BLaER1 (cell line): Measurements from ENCODE around the gene TFB1M.
"Not testable (repeated sequence)": the region's sequence is repeated elsewhere in the genome, so short reads cannot be mapped to it uniquely, and the experiment has no call there.

Experiments used
- H3K27ac ChIP-seq: shearing (Covaris generic); formaldehyde crosslinking; 2 replicates; pipeline ENCODE4 v1.8.1; 2022
- H3K27me3 ChIP-seq: shearing (Covaris generic); formaldehyde crosslinking; 2 replicates; pipeline ENCODE4 v1.8.1; 2022
- H3K36me3 ChIP-seq: shearing (Covaris generic); formaldehyde crosslinking; 2 replicates; pipeline ENCODE4 v1.8.1; 2022
- H3K4me1 ChIP-seq: shearing (Covaris generic); formaldehyde crosslinking; 2 replicates; pipeline ENCODE4 v1.8.1; 2022
- H3K4me2 ChIP-seq: shearing (Covaris generic); formaldehyde crosslinking; 2 replicates; pipeline ENCODE4 v1.8.1; 2022
- H3K4me3 ChIP-seq: shearing (Covaris generic); formaldehyde crosslinking; 2 replicates; pipeline ENCODE4 v1.8.1; 2022
- H3K9ac ChIP-seq: shearing (Covaris generic); formaldehyde crosslinking; 2 replicates; pipeline ENCODE4 v1.8.1; 2022
- H3K9me3 ChIP-seq: shearing (Covaris generic); formaldehyde crosslinking; 2 replicates; pipeline ENCODE4 v1.8.1; 2022
- H4K20me1 ChIP-seq: shearing (Covaris generic); formaldehyde crosslinking; 2 replicates; pipeline ENCODE4 v1.8.1; 2022
- Cebpa-rat ChIP-seq: shearing (Covaris generic); IDR thresholded peaks from 2 replicates; pipeline ENCODE4 v1.8.1; 2022

Gene TFB1M

DNA sequence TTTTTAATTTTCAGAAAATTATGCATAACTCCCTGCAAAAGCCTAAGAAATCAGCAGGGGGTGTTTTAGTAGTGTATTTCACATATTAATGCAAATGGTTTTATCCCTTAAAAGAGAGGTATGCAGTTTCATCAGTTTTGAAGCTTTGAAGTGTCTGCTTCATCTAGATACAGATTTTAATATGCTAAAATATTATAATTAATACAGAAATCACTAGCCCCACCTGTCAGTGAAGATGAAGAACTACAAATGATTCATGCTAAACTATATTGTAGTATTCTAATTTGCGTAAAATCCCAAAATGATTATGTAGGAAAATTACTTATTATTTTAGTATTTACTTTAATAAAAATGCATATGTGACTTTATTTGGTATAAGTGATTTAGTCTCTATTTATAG is 2.9 kb upstream of the TFB1M start:
- no peaks in the 10 kb centered on the region for H4K20me1 ChIP-seq
- H3K4me3 ChIP-seq, result no peak overlapping the region
- H3K4me2 ChIP-seq, result no peak overlapping the region
- peaks cover 5% of the 10 kb centered on the region; the same call in 1 of the 2 replicates for H3K36me3 ChIP-seq
- no peaks in the 10 kb centered on the region for H3K9me3 ChIP-seq
- no peak overlapping the region for H3K9ac ChIP-seq
- H3K27ac ChIP-seq, result no peak overlapping the region
- H3K4me1 ChIP-seq, result peaks cover 19% of the 10 kb centered on the region
- TF ChIP-seq Cebpa-rat, result no peak
- H3K27me3 ChIP-seq, result no peaks in the 10 kb centered on the region

DNA sequence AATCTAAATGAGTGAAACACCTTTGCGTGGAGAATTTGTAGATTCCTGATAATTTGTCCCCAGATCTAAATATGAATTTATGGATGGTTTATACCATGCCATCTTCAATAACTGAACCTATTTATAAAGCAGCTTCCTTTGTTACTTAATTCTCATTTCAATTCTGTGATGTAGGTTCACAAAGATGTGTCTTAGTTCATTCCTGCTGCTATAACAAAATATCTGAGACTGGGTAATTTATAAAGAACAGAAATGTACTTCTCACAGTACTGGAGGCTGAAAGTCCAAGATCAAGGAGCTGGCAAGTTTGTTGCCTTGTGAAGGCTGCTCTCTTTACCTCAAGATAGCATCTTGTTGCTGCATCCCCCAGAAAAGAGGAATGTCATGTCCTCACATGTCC is 2.1 kb upstream of the TFB1M start:
- H3K27ac ChIP-seq, result no peak overlapping the region
- no peak overlapping the region for H3K4me2 ChIP-seq
- peaks cover 11% of the 10 kb centered on the region for H3K36me3 ChIP-seq

DNA sequence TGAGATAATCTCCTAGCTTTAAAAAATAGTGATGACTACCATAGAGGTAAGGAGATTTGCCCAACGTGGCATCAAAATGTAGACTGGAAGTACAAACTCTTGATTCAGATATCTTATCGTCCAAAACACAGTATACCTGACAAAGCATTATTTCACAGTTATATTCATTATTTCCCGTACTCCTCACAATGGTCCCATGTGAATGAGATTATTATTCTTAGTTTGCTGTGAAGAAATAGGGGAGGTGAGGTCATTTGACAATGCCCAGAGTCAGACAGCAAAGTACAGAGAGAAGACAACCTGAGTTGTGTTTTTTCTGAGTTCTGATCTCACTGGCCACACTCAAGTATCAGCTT is 1.2 kb upstream of the TFB1M start:
- Histone ChIP-seq H3K9ac (no peak overlapping the region), H3K4me3 (peak overlapping the region; percentile 93; the same call in 1 of the 2 replicates)

More for the DNA sequence above, 2.1 kb upstream of the TFB1M start:
- no peaks in the 10 kb centered on the region for H3K9me3 ChIP-seq
- no peak overlapping the region for H3K4me3 ChIP-seq
- H3K4me1 ChIP-seq, result peaks cover 19% of the 10 kb centered on the region
- no peak for TF ChIP-seq Cebpa-rat
- no peaks in the 10 kb centered on the region for H3K27me3 ChIP-seq
- H4K20me1 ChIP-seq, result no peaks in the 10 kb centered on the region
- no peak overlapping the region for H3K9ac ChIP-seq

DNA sequence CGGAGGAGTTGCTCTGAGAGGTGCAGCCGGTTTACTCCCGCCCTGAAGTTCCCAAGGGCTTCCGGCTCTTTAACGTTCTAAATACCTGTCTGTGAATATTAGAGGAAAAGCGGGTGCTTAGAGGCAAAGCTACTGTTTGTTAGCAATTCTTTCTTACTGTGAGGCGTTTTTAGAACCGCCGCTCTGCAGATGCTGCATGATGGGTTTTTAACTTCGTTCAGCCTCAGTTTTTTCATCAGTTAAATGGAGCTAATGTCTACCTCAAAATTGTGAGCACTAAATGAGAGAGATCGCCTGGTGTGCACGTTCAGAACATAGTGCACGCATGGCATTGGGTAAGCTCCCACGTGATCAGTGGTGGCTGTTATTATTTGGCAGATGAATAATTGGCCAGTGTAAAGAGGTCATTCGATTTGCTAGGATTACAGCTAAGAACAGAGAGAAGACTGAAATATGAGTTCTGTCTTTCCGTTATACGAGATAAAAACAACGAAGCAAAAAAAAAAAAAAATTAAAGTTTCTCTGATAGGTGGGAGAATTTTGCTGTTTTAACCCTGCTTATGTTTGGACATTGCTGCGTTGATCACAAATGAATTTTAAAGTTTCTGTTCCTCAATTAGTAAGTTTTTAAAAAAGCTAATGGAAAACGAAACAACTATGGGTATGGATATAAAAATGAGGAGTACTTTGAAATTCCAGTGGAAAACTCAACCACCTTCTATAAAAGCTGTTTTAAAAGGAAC is 660 bp upstream of the TFB1M start:
- peak overlapping the region; percentile 47; the same call in 1 of the 2 replicates for H3K27ac ChIP-seq
- H3K9me3 ChIP-seq, result no peaks in the 10 kb centered on the region
- H4K20me1 ChIP-seq, result no peaks in the 10 kb centered on the region
- peaks cover 23% of the 10 kb centered on the region for H3K36me3 ChIP-seq
- peaks cover 19% of the 10 kb centered on the region for H3K4me1 ChIP-seq
- no peaks in the 10 kb centered on the region for H3K27me3 ChIP-seq
- TF ChIP-seq Cebpa-rat, result no peak
- H3K9ac ChIP-seq, result peak overlapping the region; percentile 46; the same call in 1 of the 2 replicates
- peak overlapping the region; percentile 50 for H3K4me2 ChIP-seq
- peak overlapping the region; percentile 93 for H3K4me3 ChIP-seq

More for the DNA sequence above, 1.2 kb upstream of the TFB1M start:
- Histone ChIP-seq H3K27me3 (no peaks in the 10 kb centered on the region), H3K36me3 (peaks cover 20% of the 10 kb centered on the region), H4K20me1 (no peaks in the 10 kb centered on the region), H3K4me1 (peaks cover 19% of the 10 kb centered on the region), H3K27ac (no peak overlapping the region), H3K9me3 (no peaks in the 10 kb centered on the region), H3K4me2 (peak overlapping the region; percentile 50)
- TF ChIP-seq Cebpa-rat, result no peak

DNA sequence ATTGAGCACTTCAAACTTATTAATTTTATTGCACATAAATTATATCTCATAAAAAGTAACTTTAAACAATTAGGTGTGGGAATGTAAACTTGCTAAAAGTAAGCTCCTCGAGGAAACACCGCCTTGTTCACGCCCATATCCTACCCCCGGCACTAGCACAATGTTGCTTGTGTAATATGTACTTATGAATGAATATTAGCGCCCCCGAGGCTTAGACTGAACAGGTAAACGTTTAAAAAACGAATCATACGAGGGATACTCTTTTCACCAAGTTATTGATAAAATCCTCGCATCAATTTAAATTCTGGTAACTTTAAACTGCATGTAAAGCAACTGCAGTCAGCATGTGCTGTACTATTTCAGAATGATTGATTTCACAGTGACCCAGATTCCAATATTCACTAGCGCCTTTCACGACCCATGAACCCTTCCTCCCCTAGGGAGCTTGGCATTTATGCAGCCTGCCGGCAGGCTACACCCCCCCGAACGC is 637 bp downstream of the TFB1M start:
- peak overlapping the region; percentile 90 for H3K9ac ChIP-seq
- no peaks in the 10 kb centered on the region for H3K9me3 ChIP-seq
- H3K27me3 ChIP-seq, result no peaks in the 10 kb centered on the region
- H4K20me1 ChIP-seq, result no peaks in the 10 kb centered on the region
- peak overlapping the region; percentile 93 for H3K4me3 ChIP-seq
- peaks cover 19% of the 10 kb centered on the region for H3K4me1 ChIP-seq
- H3K27ac ChIP-seq, result peak overlapping the region; percentile 87
- peaks cover 29% of the 10 kb centered on the region for H3K36me3 ChIP-seq
- H3K4me2 ChIP-seq, result peak overlapping the region; percentile 67
- TF ChIP-seq Cebpa-rat, result no peak

DNA sequence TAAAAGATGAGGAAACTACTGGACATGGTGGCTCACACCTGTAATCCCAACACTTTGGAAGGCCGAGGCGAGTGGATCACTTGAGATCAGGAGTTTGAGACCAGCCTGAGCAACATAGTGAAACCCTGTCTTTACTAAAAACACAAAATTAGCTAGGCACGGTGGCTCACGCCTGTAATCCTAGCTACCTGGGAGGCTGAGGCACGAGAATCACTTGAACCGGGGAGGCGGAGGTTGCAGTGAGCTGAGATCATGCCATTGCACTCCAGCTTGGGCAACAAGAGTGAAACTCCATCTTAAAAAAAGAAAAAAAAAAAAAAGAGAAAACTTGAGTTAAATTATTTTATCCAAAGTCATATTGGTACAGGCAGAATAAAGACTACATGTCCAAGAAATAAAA is 1.3 kb downstream of the TFB1M start:
- Histone ChIP-seq H3K4me3 (peak overlapping the region; percentile 93; the same call in 1 of the 2 replicates), H3K4me1 (peaks cover 19% of the 10 kb centered on the region), H3K4me2 (peak overlapping the region; percentile 67), H3K36me3 (peaks cover 35% of the 10 kb centered on the region)
- H3K27me3 ChIP-seq, H4K20me1 ChIP-seq, H3K27ac ChIP-seq, H3K9me3 ChIP-seq, H3K9ac ChIP-seq: not testable (repeated sequence)

DNA sequence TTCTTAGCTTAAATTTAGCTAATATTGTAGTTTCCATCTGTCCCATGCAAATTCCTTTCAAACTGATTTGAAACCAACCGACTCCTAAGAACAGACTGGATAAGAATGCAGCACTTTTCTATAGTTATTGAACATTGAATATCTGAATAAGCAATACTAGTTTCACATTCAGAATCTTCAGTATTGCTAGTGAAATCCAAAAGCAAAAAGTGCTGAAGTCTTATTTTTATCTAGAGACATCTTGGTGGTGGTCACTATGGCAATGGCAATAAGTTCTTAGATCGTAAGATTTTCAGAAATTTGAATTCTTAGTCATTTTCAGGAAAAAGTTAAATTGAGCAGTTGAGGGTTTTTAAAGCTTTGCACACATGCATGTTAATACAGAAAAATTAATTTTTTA is 2.7 kb downstream of the TFB1M start:
- Histone ChIP-seq H4K20me1 (no peaks in the 10 kb centered on the region), H3K27me3 (no peaks in the 10 kb centered on the region), H3K9ac (no peak overlapping the region), H3K4me2 (no peak overlapping the region), H3K4me3 (no peak overlapping the region), H3K27ac (no peak overlapping the region), H3K4me1 (peaks cover 19% of the 10 kb centered on the region), H3K9me3 (no peaks in the 10 kb centered on the region), H3K36me3 (peaks cover 48% of the 10 kb centered on the region)
- TF ChIP-seq Cebpa-rat, result no peak

DNA sequence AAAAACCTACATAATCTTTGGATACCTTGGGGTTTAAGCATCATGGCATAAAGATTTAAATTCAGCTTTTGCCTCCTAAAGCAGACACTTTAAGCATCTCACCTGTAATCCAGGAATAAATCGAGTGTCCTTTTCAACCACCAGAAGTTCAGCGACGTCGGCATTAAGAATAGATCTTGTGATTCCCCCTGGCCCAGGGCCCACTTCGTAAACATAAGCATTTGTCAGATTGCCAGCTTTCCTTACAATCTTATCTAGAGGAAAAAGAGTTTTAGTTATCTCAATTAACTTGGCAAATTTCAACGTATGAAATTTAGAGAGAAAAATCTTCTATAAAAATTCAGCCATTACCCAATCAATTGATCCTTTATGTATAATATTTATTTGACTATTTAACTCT is 3.2 kb downstream of the TFB1M start:
- Histone ChIP-seq H3K27me3 (no peaks in the 10 kb centered on the region), H3K36me3 (peaks cover 51% of the 10 kb centered on the region), H3K4me3 (no peak overlapping the region), H3K27ac (no peak overlapping the region), H3K9me3 (no peaks in the 10 kb centered on the region), H3K4me2 (no peak overlapping the region), H4K20me1 (no peaks in the 10 kb centered on the region), H3K4me1 (peaks cover 19% of the 10 kb centered on the region), H3K9ac (no peak overlapping the region)
- no peak for TF ChIP-seq Cebpa-rat

DNA sequence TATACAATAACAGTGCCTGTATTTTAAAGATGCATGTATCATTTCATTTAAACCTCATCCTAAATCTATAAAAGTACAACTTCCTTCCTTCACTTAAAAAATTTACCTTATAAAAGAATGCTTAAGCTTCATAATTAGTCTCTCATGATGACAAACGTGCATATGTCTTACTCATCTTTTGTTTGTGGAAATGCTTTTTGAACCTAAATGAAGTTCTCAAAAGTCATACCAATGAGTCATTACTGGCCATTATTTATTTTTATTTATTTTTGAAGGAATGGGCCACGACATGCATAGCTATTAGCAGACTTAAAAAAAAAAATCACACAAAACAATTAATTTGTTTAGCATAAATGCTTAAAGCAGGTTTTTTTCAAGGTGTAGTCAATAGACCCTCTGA is 3.7 kb downstream of the TFB1M start:
- Histone ChIP-seq H3K9ac (no peak overlapping the region), H3K36me3 (peaks cover 53% of the 10 kb centered on the region), H3K4me2 (no peak overlapping the region)

DNA sequence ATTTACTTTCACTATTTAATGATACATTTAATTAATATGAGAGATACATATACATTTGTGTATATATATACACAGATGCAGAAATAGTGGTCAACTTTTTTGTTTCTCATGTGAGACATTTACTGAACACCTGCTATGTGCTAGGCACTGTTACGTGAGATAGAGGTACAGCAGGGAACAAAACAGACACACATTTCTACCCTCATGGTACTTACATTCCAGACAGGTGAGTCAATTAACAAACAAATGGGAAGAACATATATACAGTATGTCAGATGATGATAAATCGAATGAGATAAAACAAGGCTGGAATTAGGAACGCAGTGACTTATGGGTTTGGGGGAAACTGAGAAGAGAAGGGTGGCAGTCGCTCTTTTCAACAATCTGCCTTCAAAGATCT is 5.1 kb downstream of the TFB1M start:
- no peaks in the 10 kb centered on the region for H4K20me1 ChIP-seq
- no peaks in the 10 kb centered on the region for H3K9me3 ChIP-seq
- H3K9ac ChIP-seq, result no peak overlapping the region
- no peak for TF ChIP-seq Cebpa-rat
- no peak overlapping the region for H3K27ac ChIP-seq
- peaks cover 59% of the 10 kb centered on the region for H3K36me3 ChIP-seq
- H3K27me3 ChIP-seq, result no peaks in the 10 kb centered on the region
- peaks cover 10% of the 10 kb centered on the region for H3K4me1 ChIP-seq
- H3K4me2 ChIP-seq, result no peak overlapping the region
- H3K4me3 ChIP-seq, result no peak overlapping the region

More for the DNA sequence above, 3.7 kb downstream of the TFB1M start:
- no peaks in the 10 kb centered on the region for H3K9me3 ChIP-seq
- no peaks in the 10 kb centered on the region for H3K27me3 ChIP-seq
- peaks cover 16% of the 10 kb centered on the region for H3K4me1 ChIP-seq
- H3K27ac ChIP-seq, result no peak overlapping the region
- no peaks in the 10 kb centered on the region for H4K20me1 ChIP-seq
- no peak for TF ChIP-seq Cebpa-rat
- H3K4me3 ChIP-seq, result no peak overlapping the region
